Measurements from ENCODE around the gene KRTAP12-4.
"Not testable (repeated sequence)": the region's sequence is repeated elsewhere in the genome, so short reads cannot be mapped to it uniquely, and the experiment has no call there.

KRTAP12-4 gene

GRCh38 chr21:44667612-44668011, 13.2 kb upstream of the KRTAP12-4 start:
- H3K4me1 ChIP-seq (ENCODE audit: low read length) = no peaks in the 10 kb centered on the region
- no peak overlapping the region for H3K4me3 ChIP-seq (ENCODE audit: low read length)

GRCh38 chr21:44666401-44667320, 12.2 kb upstream of the KRTAP12-4 start, which contains the start of gene KRTAP12-2:
Gene KRTAP12-2 (minus strand): TSS chr21:44666927. CDS start chr21:44666886, 41 bp downstream.
- no peaks in the 10 kb centered on the region for H3K4me1 ChIP-seq (ENCODE audit: low read length)
- no peak within 1 kb of the TSS for H3K4me2 ChIP-seq (ENCODE audit: low read length)
- H2AFZ ChIP-seq (ENCODE audit: low read depth, low read length) = no peak within 1 kb of the TSS
- no peak within 1 kb of the TSS for H3K4me3 ChIP-seq (ENCODE audit: low read length)
- H3K27me3 ChIP-seq (ENCODE audit: low read depth, low read length) = no peaks in the 10 kb centered on the region; the same call in 1 of the 2 replicates
- no peaks in the 10 kb centered on the region for H3K9me3 ChIP-seq (ENCODE audit: insufficient read depth, low read length)
- no peak within 1 kb of the TSS for H3K9ac ChIP-seq (ENCODE audit: low read length)
- H3K79me2 ChIP-seq (ENCODE audit: low read length) = no peaks in the 10 kb centered on the region
- no peak within 1 kb of the TSS for H3K27ac ChIP-seq (ENCODE audit: low read length)
- TF ChIP-seq CTCF (IDR thresholded peaks at IDR 0.05; ENCODE audit: low read depth, low read length) (no peak), EZH2phosphoT487 (IDR thresholded peaks at IDR 0.05; ENCODE audit: low read depth) (no peak)
- no peaks in the 10 kb centered on the region for H3K36me3 ChIP-seq (replicated peaks; ENCODE audit: low read depth, low read length)
- no peaks in the 10 kb centered on the region for H4K20me1 ChIP-seq (ENCODE audit: insufficient read depth, low read length)

More at GRCh38 chr21:44667612-44668011, 13.2 kb upstream of the KRTAP12-4 start:
- Histone ChIP-seq H4K20me1 (ENCODE audit: insufficient read depth, low read length) (no peaks in the 10 kb centered on the region), H2AFZ (ENCODE audit: low read depth, low read length) (no peak overlapping the region), H3K27me3 (ENCODE audit: low read depth, low read length) (no peaks in the 10 kb centered on the region; the same call in 1 of the 2 replicates), H3K9ac (ENCODE audit: low read length) (no peak overlapping the region), H3K27ac (ENCODE audit: low read length) (no peak overlapping the region), H3K4me2 (ENCODE audit: low read length) (no peak overlapping the region), H3K9me3 (ENCODE audit: insufficient read depth, low read length) (no peaks in the 10 kb centered on the region), H3K79me2 (ENCODE audit: low read length) (no peaks in the 10 kb centered on the region), H3K36me3 (replicated peaks; ENCODE audit: low read depth, low read length) (no peaks in the 10 kb centered on the region)
- TF ChIP-seq CTCF (IDR thresholded peaks at IDR 0.05; ENCODE audit: low read depth, low read length) (no peak), EZH2phosphoT487 (IDR thresholded peaks at IDR 0.05; ENCODE audit: low read depth) (no peak)

- no peaks in the 10 kb centered on the region; the same call in 1 of the 2 replicates for H3K27me3 ChIP-seq (ENCODE audit: low read depth, low read length)
- no peak overlapping the region for H3K4me3 ChIP-seq (ENCODE audit: low read length)
- no peaks in the 10 kb centered on the region for H3K36me3 ChIP-seq (replicated peaks; ENCODE audit: low read depth, low read length)
- H3K9ac ChIP-seq (ENCODE audit: low read length) = no peak overlapping the region
- H4K20me1 ChIP-seq (ENCODE audit: insufficient read depth, low read length) = no peaks in the 10 kb centered on the region
- no peaks in the 10 kb centered on the region for H3K79me2 ChIP-seq (ENCODE audit: low read length)
- H3K27ac ChIP-seq (ENCODE audit: low read length) = no peak overlapping the region
- TF ChIP-seq EZH2phosphoT487 (IDR thresholded peaks at IDR 0.05; ENCODE audit: low read depth) (no peak), CTCF (IDR thresholded peaks at IDR 0.05; ENCODE audit: low read depth, low read length) (no peak)
- H3K9me3 ChIP-seq (ENCODE audit: insufficient read depth, low read length) = no peaks in the 10 kb centered on the region
- no peak overlapping the region for H2AFZ ChIP-seq (ENCODE audit: low read depth, low read length)
- no peaks in the 10 kb centered on the region for H3K4me1 ChIP-seq (ENCODE audit: low read length)
- H3K4me2 ChIP-seq (ENCODE audit: low read length) = no peak overlapping the region
Measured at GRCh38 chr21:44664691-44665090, 10.2 kb upstream of the KRTAP12-4 start.

GRCh38 chr21:44661567-44661966, 7.1 kb upstream of the KRTAP12-4 start:
- not testable (repeated sequence) for H3K27ac ChIP-seq (ENCODE audit: low read length); H3K4me3 ChIP-seq (ENCODE audit: low read length); H3K79me2 ChIP-seq (ENCODE audit: low read length); H3K9ac ChIP-seq (ENCODE audit: low read length); H3K36me3 ChIP-seq (replicated peaks; ENCODE audit: low read depth, low read length); H3K27me3 ChIP-seq (ENCODE audit: low read depth, low read length); H3K4me1 ChIP-seq (ENCODE audit: low read length); H2AFZ ChIP-seq (ENCODE audit: low read depth, low read length); H3K9me3 ChIP-seq (ENCODE audit: insufficient read depth, low read length); H3K4me2 ChIP-seq (ENCODE audit: low read length); H4K20me1 ChIP-seq (ENCODE audit: insufficient read depth, low read length)

Data from OCI-LY3 (cell line).